ENCODE data around the gene HSPH1. TPM values are rescaled to one million over a fixed set of nuclear protein-coding genes. Genes with fewer than 3 reads are reported as not detected.

The HSPH1 gene
- polyA plus RNA-seq (ENCODE audit: insufficient read length in 3 of 3): 100 to 1,000 TPM; 105 to 135 (median 128) TPM
- long read RNA-seq, donor 1, full-length matches to known transcripts: 14 of 14 reads
- long read RNA-seq, donor 1, partial matches to known transcripts: 0 of 14 reads
- long read RNA-seq, donor 1, other reads (novel, unspliced or antisense): 0 of 14 reads
- long read RNA-seq, donor 2, full-length matches to known transcripts: 15 of 36 reads
- long read RNA-seq, donor 2, partial matches to known transcripts: 21 of 36 reads
- long read RNA-seq, donor 2, other reads (novel, unspliced or antisense): 0 of 36 reads
- long read RNA-seq, donor 3, full-length matches to known transcripts: 7 of 12 reads
- long read RNA-seq, donor 3, partial matches to known transcripts: 5 of 12 reads
- long read RNA-seq, donor 3, other reads (novel, unspliced or antisense): 0 of 12 reads
- long read RNA-seq, donor 4, full-length matches to known transcripts: 10 of 10 reads
- long read RNA-seq, donor 4, partial matches to known transcripts: 0 of 10 reads
- long read RNA-seq, donor 4, other reads (novel, unspliced or antisense): 0 of 10 reads
- long read RNA-seq, donor 5, full-length matches to known transcripts: 4 of 4 reads
- long read RNA-seq, donor 5, partial matches to known transcripts: 0 of 4 reads
- long read RNA-seq, donor 5, other reads (novel, unspliced or antisense): 0 of 4 reads
- long read RNA-seq, donor 6, full-length matches to known transcripts: 14 of 14 reads
- long read RNA-seq, donor 6, partial matches to known transcripts: 0 of 14 reads
- long read RNA-seq, donor 6, other reads (novel, unspliced or antisense): 0 of 14 reads
- long read RNA-seq, donor 7, full-length matches to known transcripts: 14 of 34 reads
- long read RNA-seq, donor 7, partial matches to known transcripts: 13 of 34 reads
- long read RNA-seq, donor 7, other reads (novel, unspliced or antisense): 7 of 34 reads
- long read RNA-seq, donor 8, full-length matches to known transcripts: 5 of 5 reads
- long read RNA-seq, donor 8, partial matches to known transcripts: 0 of 5 reads
- long read RNA-seq, donor 8, other reads (novel, unspliced or antisense): 0 of 5 reads
- long read RNA-seq, donor 9, full-length matches to known transcripts: 6 of 21 reads
- long read RNA-seq, donor 9, partial matches to known transcripts: 15 of 21 reads
- long read RNA-seq, donor 9, other reads (novel, unspliced or antisense): 0 of 21 reads
- long read RNA-seq, donor 10, full-length matches to known transcripts: 7 of 24 reads
- long read RNA-seq, donor 10, partial matches to known transcripts: 17 of 24 reads
- long read RNA-seq, donor 10, other reads (novel, unspliced or antisense): 0 of 24 reads
- long read RNA-seq, donor 11, full-length matches to known transcripts: 5 of 5 reads
- long read RNA-seq, donor 11, partial matches to known transcripts: 0 of 5 reads
- long read RNA-seq, donor 11, other reads (novel, unspliced or antisense): 0 of 5 reads
- long read RNA-seq, donor 12, full-length matches to known transcripts: 18 of 31 reads
- long read RNA-seq, donor 12, partial matches to known transcripts: 13 of 31 reads
- long read RNA-seq, donor 12, other reads (novel, unspliced or antisense): 0 of 31 reads
- long read RNA-seq, donor 13, full-length matches to known transcripts: 3 of 12 reads
- long read RNA-seq, donor 13, partial matches to known transcripts: 9 of 12 reads
- long read RNA-seq, donor 13, other reads (novel, unspliced or antisense): 0 of 12 reads
- long read RNA-seq, donor 14: 0 reads
- long read RNA-seq, donor 15, full-length matches to known transcripts: 10 of 10 reads
- long read RNA-seq, donor 15, partial matches to known transcripts: 0 of 10 reads
- long read RNA-seq, donor 15, other reads (novel, unspliced or antisense): 0 of 10 reads
- long read RNA-seq, donor 16, full-length matches to known transcripts: 9 of 14 reads
- long read RNA-seq, donor 16, partial matches to known transcripts: 5 of 14 reads
- long read RNA-seq, donor 16, other reads (novel, unspliced or antisense): 0 of 14 reads

- peak; percentile 98 for DNase-seq
Observed at GRCh38 chr13:31161557-31162150, at the start of gene HSPH1. TSS of gene HSPH1 (minus strand) at chr13:31161904. CDS start at chr13:31161582, 322 bp downstream.

- DNase-seq: peak; percentile 51
Observed at GRCh38 chr13:31209841-31210210, 48.1 kb upstream of the HSPH1 start.

GRCh38 chr13:31209172-31209840 lies 47.6 kb upstream of the HSPH1 start:
- DNase-seq: peak; percentile 62

GRCh38 chr13:31208559-31209122 lies 46.9 kb upstream of the HSPH1 start:
- no peak for DNase-seq

GRCh38 chr13:31207661-31208552 lies 46.2 kb upstream of the HSPH1 start:
- DNase-seq: no peak

- no peak for DNase-seq
Observed at GRCh38 chr13:31204592-31204991, 42.9 kb upstream of the HSPH1 start.

GRCh38 chr13:31201341-31202031 lies 39.8 kb upstream of the HSPH1 start:
- no peak for DNase-seq

- peak; percentile 48 for DNase-seq
Observed at GRCh38 chr13:31200637-31200971, 38.9 kb upstream of the HSPH1 start.

GRCh38 chr13:31199849-31200636 lies 38.3 kb upstream of the HSPH1 start, which contains the start of gene B3GLCT:
TSS of gene B3GLCT (plus strand) at chr13:31199975. CDS start at chr13:31200085, 110 bp downstream.
- DNase-seq: peak; percentile 83

- no peak for DNase-seq
Observed at GRCh38 chr13:31199527-31199848, 37.8 kb upstream of the HSPH1 start.

GRCh38 chr13:31198519-31198918 lies 36.8 kb upstream of the HSPH1 start:
- no peak for DNase-seq

- no peak for DNase-seq
Observed at GRCh38 chr13:31196992-31197391, 35.3 kb upstream of the HSPH1 start.

GRCh38 chr13:31195616-31196015 lies 33.9 kb upstream of the HSPH1 start:
- DNase-seq: no peak

- no peak for DNase-seq
Observed at GRCh38 chr13:31192306-31192705, 30.6 kb upstream of the HSPH1 start.

- DNase-seq: no peak
Observed at GRCh38 chr13:31191748-31192147, 30.0 kb upstream of the HSPH1 start.

- no peak for DNase-seq
Observed at GRCh38 chr13:31184981-31185645, 23.4 kb upstream of the HSPH1 start.
